Fibroblast of lung (primary cell): ENCODE measurements around the gene KRT6B.

ENCODE experiments used
- CTCF ChIP-seq, 2 donors: IDR thresholded peaks in 1 of 2; conservative IDR thresholded peaks in 1 of 2; 1 replicate in 1 of 2; 2 replicates in 1 of 2; pipeline ENCODE4 v1.5.1; 2011 to 2012; ENCODE audit warnings: low read length in 2 of 2, control low read depth in 1 of 2, inconsistent platforms in 1 of 2, low read depth in 1 of 2, mild to moderate bottlenecking in 1 of 2
- EZH2 ChIP-seq: IDR thresholded peaks from 2 replicates; pipeline ENCODE4 v1.5.1; 2012; ENCODE audit warnings: low read length, control low read depth, mild to moderate bottlenecking; ENCODE audit errors: missing control alignments

GRCh38 chr12:52425466-52425865 lies 26.5 kb downstream of the KRT6B start:
- TF ChIP-seq CTCF (conservative IDR thresholded peaks at IDR 0.05 in 1 of 2, IDR thresholded peaks at IDR 0.05 in 1 of 2; ENCODE audit: low read depth in 1 of 2, low read length in 2 of 2) (no peak), EZH2 (no peak)
